ENCODE measurements around the gene SEMA4B.
"Not testable (repeated sequence)": the region's sequence is repeated elsewhere in the genome, so short reads cannot be mapped to it uniquely, and the experiment has no call there.

SEMA4B gene

DNA sequence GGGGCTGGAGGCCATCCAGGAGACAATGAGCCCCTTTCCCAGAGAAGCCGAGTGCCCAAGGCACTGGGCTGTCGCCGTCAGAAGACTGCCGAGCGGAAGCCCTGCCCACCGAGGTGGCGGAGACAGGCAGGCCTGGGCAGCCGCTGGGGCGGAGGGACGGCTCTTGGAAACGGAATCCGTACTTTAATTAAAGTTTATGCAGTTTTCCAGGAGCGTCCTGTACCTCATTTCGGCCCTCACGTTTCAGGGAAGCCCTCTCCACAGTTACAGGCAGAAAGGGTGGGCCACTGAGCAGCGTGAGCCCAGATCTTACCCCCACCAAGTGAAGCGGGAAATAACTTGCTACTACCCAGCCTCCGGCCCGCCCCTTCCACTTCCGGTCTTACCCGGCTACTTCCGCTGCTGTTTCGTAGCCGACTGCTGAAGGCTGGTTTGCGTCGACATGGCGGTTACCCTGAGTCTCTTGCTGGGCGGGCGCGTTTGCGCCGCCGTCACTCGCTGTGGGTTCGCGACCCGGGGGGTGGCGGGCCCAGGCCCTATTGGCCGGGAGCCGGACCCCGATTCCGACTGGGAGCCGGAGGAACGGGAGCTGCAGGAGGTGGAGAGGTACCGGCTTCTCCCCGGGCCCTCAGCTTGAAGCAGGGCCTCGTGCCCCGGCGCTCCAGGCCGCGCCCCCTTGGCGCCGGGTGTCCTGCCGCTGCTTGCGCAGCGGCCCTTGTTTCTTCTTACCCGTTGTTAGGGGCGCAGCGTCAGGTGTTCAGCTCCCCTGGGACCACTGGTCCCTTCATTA, 64.3 kb downstream of the SEMA4B start, which contains the start of gene NGRN:
TSS of gene NGRN (plus strand) at position 402 of the 790 bp plus-strand sequence. CDS start at position 443, 41 bp downstream.
- peak; percentile 76 for DNase-seq

DNA sequence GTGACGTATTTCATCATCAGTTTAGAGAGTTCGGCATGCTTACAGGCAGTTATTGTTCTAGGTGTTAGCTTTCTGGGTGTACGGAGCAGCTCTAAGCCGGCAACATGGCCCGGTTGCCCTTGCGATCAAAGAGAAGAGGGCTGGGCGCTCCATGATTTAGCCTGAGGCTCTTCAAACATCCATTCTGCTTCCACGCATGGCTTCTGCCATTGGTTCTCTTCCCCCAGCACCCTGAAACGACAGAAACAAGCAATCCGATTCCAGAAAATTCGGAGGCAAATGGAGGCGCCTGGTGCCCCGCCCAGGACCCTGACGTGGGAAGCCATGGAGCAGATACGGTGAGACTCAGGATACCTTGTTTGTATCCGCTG, 64.9 kb downstream of the SEMA4B start:
- DNase-seq, result peak; percentile 51

DNA sequence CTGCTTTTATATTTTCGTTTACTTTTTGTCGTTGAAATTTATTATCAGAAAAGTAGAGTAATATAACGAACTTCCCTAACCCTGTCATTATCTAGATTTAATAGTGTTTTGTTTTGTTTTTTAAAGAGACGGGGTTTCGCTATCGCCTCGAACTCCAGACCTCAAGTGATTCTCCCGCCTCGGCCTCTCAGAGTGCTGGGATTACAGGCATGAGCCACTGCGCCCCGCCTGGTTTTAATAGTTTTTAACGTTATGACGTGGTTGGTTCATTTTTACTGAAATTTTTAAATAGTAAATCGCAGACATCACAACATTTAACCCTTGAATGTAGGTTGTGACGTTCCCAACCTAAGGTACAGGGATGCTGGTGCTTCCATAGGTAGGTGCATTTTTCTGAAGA, 65.4 kb downstream of the SEMA4B start:
- DNase-seq, result no peak

DNA sequence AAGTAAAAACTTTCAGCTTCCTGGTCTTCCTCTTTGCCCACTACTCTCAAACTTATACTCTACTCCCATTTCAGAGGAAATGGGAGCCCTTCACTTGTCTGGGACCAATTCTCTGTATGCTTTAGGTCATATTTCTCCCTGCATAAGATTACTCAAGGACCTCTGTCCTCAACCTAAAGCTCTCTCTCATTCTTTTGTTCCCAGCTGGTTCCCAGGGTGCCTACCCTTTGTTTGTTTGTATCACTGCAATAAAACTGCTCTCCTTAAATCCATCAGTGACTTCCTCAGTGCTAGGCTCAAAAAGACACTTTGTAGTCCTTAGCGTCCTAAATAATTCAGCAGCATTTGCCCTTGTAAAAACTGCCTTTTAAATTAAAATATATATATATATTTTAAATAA, 67.3 kb downstream of the SEMA4B start:
- DNase-seq, result no peak

DNA sequence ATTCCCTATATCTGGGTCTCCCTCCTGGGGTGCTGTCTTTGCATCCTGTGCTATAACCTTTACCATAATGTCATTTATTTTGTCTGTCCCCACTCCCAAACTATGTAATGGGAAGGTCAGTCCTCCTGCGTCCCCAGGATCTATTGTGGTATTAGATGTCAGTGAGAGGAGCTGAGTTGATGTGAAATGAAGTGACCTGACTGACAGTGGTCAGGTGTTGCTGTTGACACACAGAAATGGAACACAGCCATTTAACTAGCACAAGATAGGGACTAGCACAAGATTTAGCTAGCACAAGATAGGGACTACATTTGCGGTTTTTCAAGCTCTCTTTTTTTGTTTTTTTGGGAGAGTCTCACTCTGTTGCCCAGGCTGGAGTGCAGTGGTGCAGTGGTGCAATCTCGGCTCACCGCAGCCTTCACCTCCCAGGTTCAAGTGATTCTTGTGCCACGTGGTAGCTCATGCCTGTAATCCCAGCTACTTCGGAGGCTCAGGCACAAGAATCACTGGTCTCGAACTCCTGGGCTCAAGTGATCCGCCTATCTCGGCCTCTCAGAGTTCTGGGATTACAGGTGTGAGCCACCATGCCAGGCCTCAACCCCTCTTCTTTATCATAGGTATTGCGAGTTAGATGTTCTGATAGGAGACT, 69.5 kb downstream of the SEMA4B start:
- no peak for DNase-seq

DNA sequence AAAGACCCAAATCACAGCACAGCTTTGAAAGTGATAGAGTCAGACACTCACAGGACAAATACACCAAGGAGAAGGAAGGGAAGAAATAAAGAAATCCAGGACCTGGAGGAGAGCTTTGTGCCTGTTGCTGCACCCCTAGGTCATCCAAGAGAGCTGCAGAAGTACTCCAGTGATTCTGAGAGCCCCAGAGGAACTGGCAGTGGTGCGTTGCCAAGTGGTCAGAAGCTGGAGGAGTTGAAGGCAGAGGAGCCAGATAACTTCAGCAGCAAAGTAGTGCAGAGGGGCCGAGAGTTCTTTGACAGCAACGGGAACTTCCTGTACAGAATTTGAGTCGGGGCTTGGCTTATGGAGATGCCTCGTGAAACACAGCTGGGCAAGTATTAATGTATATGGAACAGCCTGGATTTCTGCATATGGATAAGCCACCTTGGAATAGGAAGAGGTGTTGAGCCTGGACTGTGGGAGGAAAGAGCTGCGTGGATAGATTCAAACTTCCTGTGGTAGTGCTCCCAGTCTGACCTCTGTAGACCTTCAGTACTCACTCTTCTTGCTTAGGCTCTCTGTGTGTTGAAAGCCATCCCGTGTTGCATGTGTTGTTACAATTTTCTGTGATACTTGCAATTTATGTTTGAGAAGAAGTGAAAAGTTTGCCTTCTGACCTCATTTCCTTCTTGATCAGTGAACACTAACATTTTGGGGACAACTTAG, 70.5 kb downstream of the SEMA4B start:
- DNase-seq, result no peak

DNA sequence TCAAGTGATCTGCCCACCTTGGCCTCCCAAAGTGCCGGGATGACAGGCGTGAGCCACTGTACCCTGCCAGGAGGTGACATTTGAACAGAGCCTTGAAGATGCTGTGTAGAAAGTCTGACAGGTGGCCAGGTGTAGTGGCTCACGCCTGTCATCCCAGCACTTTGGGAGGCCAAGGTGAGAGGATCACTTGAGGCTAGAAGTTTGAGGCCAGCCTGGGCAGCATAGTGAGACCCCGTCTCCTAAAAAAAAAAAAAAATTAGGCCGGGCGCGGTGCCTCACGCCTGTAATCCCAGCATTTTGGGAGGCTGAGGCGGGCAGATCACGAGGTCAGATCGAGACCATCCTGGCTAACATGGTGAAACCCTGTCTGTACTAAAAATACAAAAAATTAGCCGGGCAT, 77.3 kb downstream of the SEMA4B start:
- not testable (repeated sequence) for DNase-seq
